ENCODE measurements around the gene NFE2L3. TPM values are rescaled to one million over a fixed set of nuclear protein-coding genes. Genes with fewer than 3 reads are reported as not detected.

NFE2L3 gene
- total and polyA plus RNA-seq, 2 of the 8 experiments (the other 6 are each of a cell fraction or from before 2014, with no cell fraction given) = 64.9 to 76.5 TPM

- TF ChIP-seq, protein P1, sequence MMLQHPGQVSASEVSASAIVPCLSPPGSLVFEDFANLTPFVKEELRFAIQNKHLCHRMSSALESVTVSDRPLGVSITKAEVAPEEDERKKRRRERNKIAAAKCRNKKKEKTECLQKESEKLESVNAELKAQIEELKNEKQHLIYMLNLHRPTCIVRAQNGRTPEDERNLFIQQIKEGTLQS (IDR thresholded peaks at IDR 0.05; ENCODE audit: insufficient read depth, low read depth, low read length) = no peak
- TF ChIP-seq TAF7 (optimal IDR thresholded peaks at IDR 0.05; ENCODE audit: borderline replicate concordance, low read depth, low read length) = no peak
- no peak for TF ChIP-seq TEAD4 (IDR thresholded peaks at IDR 0.05; ENCODE audit: low read depth, low read length)
- no peak for TF ChIP-seq HDAC2 (IDR thresholded peaks at IDR 0.05; ENCODE audit: borderline replicate concordance in 1 of 2, low read depth in 2 of 2, low read length in 2 of 2)
- TF ChIP-seq PHF8 (conservative IDR thresholded peaks at IDR 0.05; ENCODE audit: low read depth, low read length) = no peak
- TF ChIP-seq TBP (IDR thresholded peaks at IDR 0.05; ENCODE audit: low read depth, low read length) = no peak
Measured at GRCh38 chr7:26216049-26216448, 64.1 kb downstream of the NFE2L3 start (continued).
